Measurements from ENCODE around the gene ZBTB2. TPM values are rescaled to one million over a fixed set of nuclear protein-coding genes. Genes with fewer than 3 reads are reported as not detected.
A peak's percentile ranks its signal among the peaks of the same experiment; 100 is the strongest.
"Not testable (repeated sequence)": the region's sequence is repeated elsewhere in the genome, so short reads cannot be mapped to it uniquely, and the experiment has no call there.

ZBTB2 gene
- total RNA-seq, 6 donors from 2014 or later: 4.2 to 18.5 (median 10.9) TPM

DNA sequence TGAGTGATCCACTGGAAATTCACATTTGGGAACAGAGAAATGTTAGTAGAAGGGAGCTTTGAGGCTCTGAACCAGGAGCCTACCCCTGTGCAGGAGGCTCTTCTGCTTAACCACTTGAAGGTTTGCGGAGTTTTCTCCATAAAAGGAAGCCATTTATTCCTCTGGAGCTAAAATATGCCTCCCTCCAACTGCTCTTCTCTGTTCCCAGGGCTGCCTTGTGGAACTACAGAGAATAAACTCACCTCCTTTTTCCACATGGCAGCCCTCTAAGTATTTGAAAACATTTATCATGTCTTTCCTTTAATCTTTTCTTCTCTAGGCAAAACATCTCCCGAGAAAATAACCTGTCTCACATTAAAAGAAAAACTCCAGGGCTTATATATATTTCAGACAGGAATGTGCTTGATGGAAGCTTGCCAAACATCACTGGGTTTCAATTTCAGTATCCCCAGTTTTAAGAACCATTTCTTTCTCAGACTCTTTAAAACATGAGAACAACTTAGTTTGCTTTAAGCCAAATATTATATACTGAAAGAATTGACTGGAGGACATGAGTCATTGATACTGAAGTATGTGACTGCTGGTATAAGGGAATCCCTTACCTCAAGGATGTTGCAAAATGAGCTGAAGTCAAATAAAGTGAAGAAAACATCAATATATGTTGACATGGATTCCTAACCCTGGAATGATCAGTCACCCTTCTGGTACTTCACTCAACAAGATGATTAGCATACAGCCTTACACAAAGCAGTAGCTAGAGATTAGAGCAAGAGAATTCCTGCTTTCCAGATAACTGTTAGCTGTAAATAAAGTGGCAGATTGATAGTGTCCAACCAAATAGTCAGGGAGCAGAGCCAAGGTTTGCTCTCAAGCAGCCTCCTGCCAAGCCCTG, 74.0 kb downstream of the ZBTB2 start:
- H3K4me1 ChIP-seq: no peaks in the 10 kb centered on the region
- peak overlapping the region in 1 of 4 donors; percentile 23 for H3K27ac ChIP-seq
- no peak for TF ChIP-seq EP300 (IDR thresholded peaks at IDR 0.05)
- no peak for TF ChIP-seq POLR2A (IDR thresholded peaks at IDR 0.05)
- TF ChIP-seq POLR2AphosphoS5 (IDR thresholded peaks at IDR 0.05): no peak
- TF ChIP-seq, protein P1, sequence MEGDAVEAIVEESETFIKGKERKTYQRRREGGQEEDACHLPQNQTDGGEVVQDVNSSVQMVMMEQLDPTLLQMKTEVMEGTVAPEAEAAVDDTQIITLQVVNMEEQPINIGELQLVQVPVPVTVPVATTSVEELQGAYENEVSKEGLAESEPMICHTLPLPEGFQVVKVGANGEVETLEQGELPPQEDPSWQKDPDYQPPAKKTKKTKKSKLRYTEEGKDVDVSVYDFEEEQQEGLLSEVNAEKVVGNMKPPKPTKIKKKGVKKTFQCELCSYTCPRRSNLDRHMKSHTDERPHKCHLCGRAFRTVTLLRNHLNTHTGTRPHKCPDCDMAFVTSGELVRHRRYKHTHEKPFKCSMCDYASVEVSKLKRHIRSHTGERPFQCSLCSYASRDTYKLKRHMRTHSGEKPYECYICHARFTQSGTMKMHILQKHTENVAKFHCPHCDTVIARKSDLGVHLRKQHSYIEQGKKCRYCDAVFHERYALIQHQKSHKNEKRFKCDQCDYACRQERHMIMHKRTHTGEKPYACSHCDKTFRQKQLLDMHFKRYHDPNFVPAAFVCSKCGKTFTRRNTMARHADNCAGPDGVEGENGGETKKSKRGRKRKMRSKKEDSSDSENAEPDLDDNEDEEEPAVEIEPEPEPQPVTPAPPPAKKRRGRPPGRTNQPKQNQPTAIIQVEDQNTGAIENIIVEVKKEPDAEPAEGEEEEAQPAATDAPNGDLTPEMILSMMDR (IDR thresholded peaks at IDR 0.05): no peak
- ATAC-seq (ENCODE audit: low FRiP score in 2 of 2) (no peak), DNase-seq (no peak)
- H3K27me3 ChIP-seq: no peaks in the 10 kb centered on the region
- no peak overlapping the region for H3K4me3 ChIP-seq
- 56% methylated on average over 2 of the region's 2 CpGs for WGBS, 2 donors
- H3K36me3 ChIP-seq: no peaks in the 10 kb centered on the region
- H3K9me3 ChIP-seq: no peaks in the 10 kb centered on the region

DNA sequence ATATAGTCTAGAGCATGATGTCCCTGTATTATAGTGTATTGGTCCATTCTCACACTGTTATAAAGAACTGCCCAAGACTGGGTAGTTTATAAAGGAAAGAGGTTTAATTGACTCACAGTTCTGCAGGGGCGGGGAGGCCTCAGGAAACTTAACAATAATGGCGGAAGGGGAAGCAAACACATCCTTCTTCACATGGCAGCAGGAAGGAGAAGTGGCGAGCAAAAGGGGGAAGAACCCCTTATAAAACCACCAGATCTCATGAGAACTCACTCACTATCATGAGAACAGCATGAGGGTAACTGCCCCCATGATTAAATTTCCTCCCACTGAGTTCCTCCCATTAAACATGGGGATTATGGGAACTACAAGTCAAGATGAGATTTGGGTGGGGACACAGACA, 75.7 kb downstream of the ZBTB2 start:
- H3K4me3 ChIP-seq; H3K9me3 ChIP-seq; DNase-seq; H3K4me1 ChIP-seq; ATAC-seq (ENCODE audit: low FRiP score in 2 of 2); H3K36me3 ChIP-seq; H3K27me3 ChIP-seq; H3K27ac ChIP-seq: not testable (repeated sequence)
- WGBS, 2 donors: 49 to 80% methylated on average over 3 of the region's 3 CpGs

Small RNA genes lying within 50 kb of the gene (small RNA-seq; reads per million reads assigned to genes)
- 0 reads per million in 4 donors for gene RF00019

Other genes starting within 250 kb of the ZBTB2 start
- 10 to 100 TPM; 17.7 to 67.7 (median 37.7) TPM for gene AKAP12, start 151.6 kb downstream of the ZBTB2 start, total RNA-seq
- 10 to 100 TPM; 17.0 to 59.7 (median 24.0) TPM for gene RMND1, start 60.6 kb upstream of the ZBTB2 start, total RNA-seq
- gene CCDC170, start 102.5 kb upstream of the ZBTB2 start, total RNA-seq: 10 to 100 TPM in 1 of 6 donors, 1 to 10 TPM in 5; 1.7 to 28.3 (median 5.2) TPM

Data from upper lobe of left lung (tissue), 6 donors.